Breast epithelium (tissue), 4 donors: ENCODE results near the gene SLC51A. TPM values are rescaled to one million over a fixed set of nuclear protein-coding genes. Genes with fewer than 3 reads are reported as not detected.
"Not testable (repeated sequence)": the region's sequence is repeated elsewhere in the genome, so short reads cannot be mapped to it uniquely, and the experiment has no call there.

Source experiments
- DNase-seq, 2 donors: peaks; one replicate each; pipeline ENCODE4 v3.0.0-alpha.2; 2019; ENCODE audit warnings: low spot score in 2 of 2
- H3K27ac ChIP-seq, 2 donors: fragments of 200-600 bp; sonication (generic) in 1 of 2; one replicate each; pipeline ENCODE4 v1.5.1; 2016 to 2019; ENCODE audit warnings: mild to moderate bottlenecking in 1 of 2
- H3K27me3 ChIP-seq, 2 donors: fragments of 200-600 bp; sonication (generic) in 1 of 2; one replicate each; pipeline versions ENCODE4 v1.5.1 to v1.6.0; 2017 to 2019; ENCODE audit warnings: control low read depth in 1 of 2, mild to moderate bottlenecking in 1 of 2
- H3K36me3 ChIP-seq: fragments of 200-600 bp; one replicate; pipeline ENCODE4 v1.5.1; 2019
- H3K4me1 ChIP-seq, 2 donors: fragments of 200-600 bp; sonication (generic); one replicate each; pipeline ENCODE4 v1.5.1; 2016 to 2019; ENCODE audit warnings: control low read depth in 1 of 2
- H3K4me3 ChIP-seq, 3 donors: fragments of 200-600 bp; sonication (generic); 1 replicate in 2 of 3; 2 replicates in 1 of 3; pipeline ENCODE4 v1.5.1; 2016 to 2019; ENCODE audit warnings: mild to moderate bottlenecking in 3 of 3, moderate library complexity in 2 of 3
- H3K9me3 ChIP-seq, 2 donors: fragments of 200-600 bp; sonication (generic) in 1 of 2; one replicate each; pipeline ENCODE4 v1.5.1; 2016 to 2019; ENCODE audit warnings: control low read depth in 1 of 2
- POLR2A ChIP-seq: fragments of 450-650 bp; IDR thresholded peaks from one replicate; pipeline ENCODE4 v1.6.1; 2016; ENCODE audit warnings: antibody characterized with exemption, mild to moderate bottlenecking, moderate library complexity
- POLR2AphosphoS5 ChIP-seq, 3 donors: sonication (generic); formaldehyde crosslinking; IDR thresholded peaks; one replicate each; pipeline ENCODE4 v1.6.1; 2017; ENCODE audit warnings: antibody characterized with exemption in 3 of 3
- intact Hi-C: fragments of 100-400 bp; cut with DNase I; formaldehyde crosslinking; loops from one replicate; pipeline ENCODE4 v1.15.1; 2023; ENCODE audit warnings: low total_unique reads
- total RNA-seq, 3 donors: library from RNA; depleted of rRNA; stranded (reverse); fragments of >200 nt; gene quantifications; one replicate each; pipeline ENCODE4 v1.1.0, GENCODE V29; 2016
- TF ChIP-seq, protein P1 (sequence below), 3 donors: fragments of 450-650 bp; IDR thresholded peaks; one replicate each; pipeline ENCODE4 v1.5.1; 2016 to 2017; ENCODE audit warnings: antibody characterized with exemption in 3 of 3, mild to moderate bottlenecking in 3 of 3, moderate library complexity in 3 of 3

Gene SLC51A
- total RNA-seq, 3 donors from 2014 or later: not detected

DNA sequence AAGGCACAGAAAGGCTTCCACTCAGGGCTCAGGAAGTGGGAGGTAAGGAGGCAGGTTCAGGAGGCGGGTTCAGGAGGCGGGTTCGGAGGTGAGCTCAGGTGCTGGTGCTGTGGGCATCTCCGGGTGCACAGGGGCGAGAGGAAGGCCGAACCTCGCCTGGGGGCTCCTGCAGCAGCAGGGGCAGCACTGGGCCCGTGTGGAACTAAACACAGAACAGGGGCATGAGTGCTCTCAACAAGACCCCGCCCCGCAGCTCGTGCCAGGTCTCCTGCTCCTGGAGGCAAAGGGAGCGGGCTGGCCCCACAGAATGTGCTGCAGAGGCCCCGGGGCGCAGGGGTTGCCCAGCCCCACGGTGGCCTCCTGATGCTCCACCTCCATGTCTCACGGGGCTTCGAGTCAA, 18.8 kb upstream of the SLC51A start:
- H3K4me1 ChIP-seq: no peaks in the 10 kb centered on the region
- no peaks in the 10 kb centered on the region for H3K36me3 ChIP-seq
- H3K27me3 ChIP-seq: no peaks in the 10 kb centered on the region
- intact Hi-C loops: loop anchor here (5.0 kb wide), 1 partner anchor 125 kb away; no protein-coding TSS in a partner anchor
- H3K4me3 ChIP-seq: no peak overlapping the region
- DNase-seq: no peak
- no peaks in the 10 kb centered on the region for H3K9me3 ChIP-seq
- H3K27ac ChIP-seq: no peak overlapping the region
- no peak for TF ChIP-seq POLR2AphosphoS5 (IDR thresholded peaks at IDR 0.05)
- no peak for TF ChIP-seq POLR2A

GRCh38 chr3:196198081-196198675, 18.2 kb upstream of the SLC51A start:
- DNase-seq: no peak
- Histone ChIP-seq H3K9me3 (no peaks in the 10 kb centered on the region), H3K4me1 (no peaks in the 10 kb centered on the region), H3K4me3 (no peak overlapping the region), H3K36me3 (no peaks in the 10 kb centered on the region), H3K27me3 (no peaks in the 10 kb centered on the region), H3K27ac (no peak overlapping the region)
- TF ChIP-seq, protein P1, sequence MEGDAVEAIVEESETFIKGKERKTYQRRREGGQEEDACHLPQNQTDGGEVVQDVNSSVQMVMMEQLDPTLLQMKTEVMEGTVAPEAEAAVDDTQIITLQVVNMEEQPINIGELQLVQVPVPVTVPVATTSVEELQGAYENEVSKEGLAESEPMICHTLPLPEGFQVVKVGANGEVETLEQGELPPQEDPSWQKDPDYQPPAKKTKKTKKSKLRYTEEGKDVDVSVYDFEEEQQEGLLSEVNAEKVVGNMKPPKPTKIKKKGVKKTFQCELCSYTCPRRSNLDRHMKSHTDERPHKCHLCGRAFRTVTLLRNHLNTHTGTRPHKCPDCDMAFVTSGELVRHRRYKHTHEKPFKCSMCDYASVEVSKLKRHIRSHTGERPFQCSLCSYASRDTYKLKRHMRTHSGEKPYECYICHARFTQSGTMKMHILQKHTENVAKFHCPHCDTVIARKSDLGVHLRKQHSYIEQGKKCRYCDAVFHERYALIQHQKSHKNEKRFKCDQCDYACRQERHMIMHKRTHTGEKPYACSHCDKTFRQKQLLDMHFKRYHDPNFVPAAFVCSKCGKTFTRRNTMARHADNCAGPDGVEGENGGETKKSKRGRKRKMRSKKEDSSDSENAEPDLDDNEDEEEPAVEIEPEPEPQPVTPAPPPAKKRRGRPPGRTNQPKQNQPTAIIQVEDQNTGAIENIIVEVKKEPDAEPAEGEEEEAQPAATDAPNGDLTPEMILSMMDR (IDR thresholded peaks at IDR 0.05): no peak
- TF ChIP-seq POLR2A (no peak), POLR2AphosphoS5 (IDR thresholded peaks at IDR 0.05) (no peak)
- intact Hi-C loops: loop anchor here (5.0 kb wide), 1 partner anchor 126 kb away; no protein-coding TSS in a partner anchor

DNA sequence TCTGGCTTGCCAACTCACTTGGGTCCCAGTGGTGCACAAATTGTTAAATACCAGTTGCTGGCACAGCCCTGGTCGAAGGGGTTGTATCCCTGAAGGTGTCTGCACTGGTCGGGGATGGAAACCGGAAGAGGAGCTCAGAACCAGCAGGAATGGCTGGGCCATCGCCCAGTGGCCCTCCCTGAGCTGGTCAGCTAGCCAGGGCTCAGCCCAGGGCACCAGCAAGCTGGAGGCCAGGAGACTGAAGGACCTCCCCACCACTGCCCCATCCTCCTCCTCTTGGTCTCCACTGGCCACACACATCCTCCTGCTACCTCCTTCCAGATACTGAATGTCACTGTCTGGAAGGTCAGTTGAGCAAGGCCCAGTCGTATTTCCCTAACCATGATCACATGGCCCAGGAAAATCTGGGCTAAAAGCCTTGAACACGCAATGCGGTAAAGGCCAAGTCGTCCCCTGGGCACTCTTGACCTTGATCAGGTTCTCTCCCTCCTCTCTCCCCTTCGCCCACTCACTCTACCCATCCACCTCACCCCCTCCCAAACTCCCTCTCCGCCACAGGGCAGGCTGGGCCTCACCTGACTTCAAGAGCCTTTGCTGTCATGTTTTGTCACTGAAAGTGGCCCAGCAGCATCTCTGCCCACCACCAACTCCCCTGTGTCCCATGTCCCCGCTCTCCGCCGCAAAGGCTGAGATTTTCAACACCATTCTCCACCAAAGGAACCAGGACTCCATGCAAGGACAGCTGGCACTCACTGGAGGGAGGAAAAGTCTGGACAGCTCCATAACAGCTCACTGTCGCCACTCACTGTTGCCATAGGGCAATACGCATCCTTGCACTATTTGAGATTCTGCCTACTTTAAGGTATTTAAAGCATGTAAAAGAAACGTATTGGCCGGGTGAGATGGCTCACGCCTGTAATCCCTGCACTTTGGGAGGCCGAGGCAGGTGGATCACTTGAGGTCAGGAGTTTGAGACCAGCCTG, 17.3 kb upstream of the SLC51A start:
- TF ChIP-seq, protein P1 (IDR thresholded peaks at IDR 0.05): no peak
- TF ChIP-seq POLR2A (no peak), POLR2AphosphoS5 (IDR thresholded peaks at IDR 0.05) (no peak)
- no peak for DNase-seq

GRCh38 chr3:196202516-196202970, 13.8 kb upstream of the SLC51A start:
- no peaks in the 10 kb centered on the region for H3K4me1 ChIP-seq
- no peaks in the 10 kb centered on the region for H3K9me3 ChIP-seq
- H3K36me3 ChIP-seq: no peaks in the 10 kb centered on the region
- no peak for DNase-seq
- no peaks in the 10 kb centered on the region for H3K27me3 ChIP-seq
- intact Hi-C loops: no loop called here
- TF ChIP-seq POLR2A (no peak), POLR2AphosphoS5 (IDR thresholded peaks at IDR 0.05) (no peak)
- TF ChIP-seq, protein P1 (IDR thresholded peaks at IDR 0.05): no peak
- H3K27ac ChIP-seq: peak overlapping the region in 1 of 2 donors; percentile 17
- H3K4me3 ChIP-seq: peak overlapping the region in 1 of 3 donors; percentile 4

More for the DNA sequence above, 17.3 kb upstream of the SLC51A start:
- Histone ChIP-seq H3K36me3 (no peaks in the 10 kb centered on the region), H3K4me1 (no peaks in the 10 kb centered on the region), H3K4me3 (no peak overlapping the region), H3K27ac (no peak overlapping the region), H3K27me3 (no peaks in the 10 kb centered on the region), H3K9me3 (no peaks in the 10 kb centered on the region)
- intact Hi-C loops: loop anchor here (5.0 kb wide), 1 partner anchor 127 kb away; no protein-coding TSS in a partner anchor

- no peaks in the 10 kb centered on the region for H3K36me3 ChIP-seq
- H3K27me3 ChIP-seq: no peaks in the 10 kb centered on the region
- no peak overlapping the region for H3K4me3 ChIP-seq
- H3K9me3 ChIP-seq: no peaks in the 10 kb centered on the region
- no peak overlapping the region for H3K27ac ChIP-seq
- intact Hi-C loops: no loop called here
- TF ChIP-seq, protein P1 (IDR thresholded peaks at IDR 0.05): no peak
- no peak for DNase-seq
- no peaks in the 10 kb centered on the region for H3K4me1 ChIP-seq
Observed at GRCh38 chr3:196203846-196204245, 12.5 kb upstream of the SLC51A start.

DNA sequence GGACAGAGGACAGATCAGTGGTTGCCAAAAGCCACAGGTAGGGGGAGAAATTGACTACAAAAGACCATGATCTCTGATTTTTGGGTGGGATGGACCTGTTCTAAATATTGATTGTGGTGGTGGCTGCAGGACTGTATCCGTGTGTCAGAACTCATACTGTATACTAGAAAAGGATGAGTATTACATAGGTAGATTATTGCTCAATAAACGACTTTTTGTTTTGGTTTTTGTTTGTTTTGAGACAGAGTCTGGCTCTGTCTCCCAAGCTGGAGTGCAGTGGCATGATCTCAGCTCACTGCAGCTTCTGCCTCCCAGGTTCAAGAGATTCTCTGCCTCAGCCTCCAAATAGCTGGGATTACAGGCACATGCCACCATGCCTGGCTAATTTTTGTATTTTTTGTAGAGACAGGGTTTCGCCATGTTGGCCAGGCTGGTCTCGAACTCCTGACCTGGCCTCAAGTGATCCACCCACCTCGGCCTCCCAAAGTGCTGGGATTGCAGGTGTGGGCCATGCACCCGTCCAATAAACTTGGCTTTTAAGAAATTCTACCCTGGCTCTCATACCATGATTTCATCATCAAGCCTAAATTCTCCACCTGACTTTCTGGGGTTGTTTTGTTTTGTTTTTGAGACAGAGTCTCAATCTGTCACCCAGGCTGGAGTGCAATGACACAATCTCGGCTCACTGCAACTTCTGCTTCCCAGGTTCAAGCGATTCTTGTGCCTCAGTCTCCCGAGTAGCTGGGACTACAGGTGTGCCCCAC, 10.7 kb upstream of the SLC51A start:
- H3K36me3 ChIP-seq, H3K4me1 ChIP-seq, H3K27ac ChIP-seq, H3K4me3 ChIP-seq, DNase-seq, H3K27me3 ChIP-seq, intact Hi-C loops, H3K9me3 ChIP-seq: not testable (repeated sequence)
